HepG2 (cell line): ENCODE results near the gene CLDN20. TPM values are rescaled to one million over a fixed set of nuclear protein-coding genes. Genes with fewer than 3 reads are reported as not detected.

ENCODE experiments used
- ARID2 ChIP-seq: sonication (generic); formaldehyde crosslinking; IDR thresholded peaks from 2 replicates; pipeline ENCODE4 v1.8.1; 2022; ENCODE audit warnings: mild to moderate bottlenecking, missing genetic modification reagents, borderline replicate concordance
- ARNT2 ChIP-seq: sonication (generic); formaldehyde crosslinking; IDR thresholded peaks from 2 replicates; pipeline ENCODE4 v1.8.0; 2022; ENCODE audit warnings: mild to moderate bottlenecking, low read depth, missing genetic modification reagents, moderate library complexity
- CREM ChIP-seq, 2 experiments: sonication (generic) in 1 of 2; formaldehyde crosslinking in 1 of 2; IDR thresholded peaks; 2 replicates each; pipeline versions ENCODE4 v1.4.0 to v1.6.1; 2016 to 2020; ENCODE audit warnings: antibody characterized with exemption in 1 of 2, mild to moderate bottlenecking in 1 of 2, missing genetic modification reagents in 1 of 2
- GABPB1 ChIP-seq: IDR thresholded peaks from 2 replicates; pipeline ENCODE4 v1.6.1; 2016; ENCODE audit warnings: mild to moderate bottlenecking, missing genetic modification reagents, moderate library complexity, missing compliant biosample characterization
- GZF1 ChIP-seq: sonication (generic); formaldehyde crosslinking; IDR thresholded peaks from 2 replicates; pipeline ENCODE4 v1.5.1; 2020; ENCODE audit warnings: mild to moderate bottlenecking, missing genetic modification reagents
- RFXANK ChIP-seq: IDR thresholded peaks from 2 replicates; pipeline ENCODE4 v1.6.1; 2016
- TEAD3 ChIP-seq: optimal IDR thresholded peaks from 2 replicates; pipeline ENCODE3; 2016; ENCODE audit warnings: borderline replicate concordance
- ZBTB3 ChIP-seq: sonication (generic); formaldehyde crosslinking; IDR thresholded peaks from 2 replicates; pipeline ENCODE4 v1.4.0; 2020; ENCODE audit warnings: low read depth, mild to moderate bottlenecking, moderate library complexity, missing genetic modification reagents, borderline replicate concordance
- ZC3H4 ChIP-seq: sonication (generic); formaldehyde crosslinking; IDR thresholded peaks from 2 replicates; pipeline ENCODE4 v1.4.0; 2020; ENCODE audit warnings: missing genetic modification reagents, borderline replicate concordance
- ZNF530 ChIP-seq: sonication (generic); formaldehyde crosslinking; IDR thresholded peaks from 2 replicates; pipeline ENCODE4 v1.5.0; 2020; ENCODE audit warnings: low read depth, mild to moderate bottlenecking, missing genetic modification reagents
- polyA plus RNA-seq, 8 experiments: library from polyadenylated mRNA; depleted of rRNA in 3 of 8; stranded (reverse) in 7 of 8; unstranded in 1 of 8; fragments of >200 nt; fragmentation: Illumina TruSeq in 4 of 8; extraction: Trizol in 4 of 8; gene quantifications; 2 replicates each; pipeline versions ENCODE4 v1.2.1 to v1.2.3, GENCODE V29; 2011 to 2016; ENCODE audit warnings: low read depth in 4 of 8, missing spikeins in 1 of 8, mixed read lengths in 1 of 8; ENCODE audit not compliant: insufficient read depth in 1 of 8
- total RNA-seq, 5 experiments: library from RNA; depleted of rRNA; stranded (reverse); fragments of >200 nt; fragmentation: Illumina TruSeq; extraction: Trizol; gene quantifications; 2 replicates each; pipeline ENCODE4 v1.2.3, GENCODE V29; 2016; ENCODE audit warnings: low read depth in 1 of 5
- TF ChIP-seq, protein P1 (sequence below): sonication (generic); formaldehyde crosslinking; IDR thresholded peaks from 2 replicates; pipeline ENCODE4 v1.4.0; 2020; ENCODE audit warnings: mild to moderate bottlenecking, missing genetic modification reagents
- TF ChIP-seq, protein P2 (sequence below): sonication (generic); formaldehyde crosslinking; IDR thresholded peaks from 2 replicates; pipeline ENCODE4 v1.5.0; 2020; ENCODE audit warnings: mild to moderate bottlenecking, missing genetic modification reagents, borderline replicate concordance
- TF ChIP-seq, protein P3 (sequence below): sonication (generic); formaldehyde crosslinking; IDR thresholded peaks from 2 replicates; pipeline ENCODE4 v1.5.0; 2020; ENCODE audit warnings: mild to moderate bottlenecking, missing genetic modification reagents, moderate library complexity

The CLDN20 gene
- total and polyA plus RNA-seq, 2 of the 13 experiments (the other 11 are each of a cell fraction or from before 2014, with no cell fraction given) = not detected

DNA sequence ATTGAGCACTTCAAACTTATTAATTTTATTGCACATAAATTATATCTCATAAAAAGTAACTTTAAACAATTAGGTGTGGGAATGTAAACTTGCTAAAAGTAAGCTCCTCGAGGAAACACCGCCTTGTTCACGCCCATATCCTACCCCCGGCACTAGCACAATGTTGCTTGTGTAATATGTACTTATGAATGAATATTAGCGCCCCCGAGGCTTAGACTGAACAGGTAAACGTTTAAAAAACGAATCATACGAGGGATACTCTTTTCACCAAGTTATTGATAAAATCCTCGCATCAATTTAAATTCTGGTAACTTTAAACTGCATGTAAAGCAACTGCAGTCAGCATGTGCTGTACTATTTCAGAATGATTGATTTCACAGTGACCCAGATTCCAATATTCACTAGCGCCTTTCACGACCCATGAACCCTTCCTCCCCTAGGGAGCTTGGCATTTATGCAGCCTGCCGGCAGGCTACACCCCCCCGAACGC is 49.8 kb downstream of the CLDN20 start (continued):
- TF ChIP-seq, protein P1, sequence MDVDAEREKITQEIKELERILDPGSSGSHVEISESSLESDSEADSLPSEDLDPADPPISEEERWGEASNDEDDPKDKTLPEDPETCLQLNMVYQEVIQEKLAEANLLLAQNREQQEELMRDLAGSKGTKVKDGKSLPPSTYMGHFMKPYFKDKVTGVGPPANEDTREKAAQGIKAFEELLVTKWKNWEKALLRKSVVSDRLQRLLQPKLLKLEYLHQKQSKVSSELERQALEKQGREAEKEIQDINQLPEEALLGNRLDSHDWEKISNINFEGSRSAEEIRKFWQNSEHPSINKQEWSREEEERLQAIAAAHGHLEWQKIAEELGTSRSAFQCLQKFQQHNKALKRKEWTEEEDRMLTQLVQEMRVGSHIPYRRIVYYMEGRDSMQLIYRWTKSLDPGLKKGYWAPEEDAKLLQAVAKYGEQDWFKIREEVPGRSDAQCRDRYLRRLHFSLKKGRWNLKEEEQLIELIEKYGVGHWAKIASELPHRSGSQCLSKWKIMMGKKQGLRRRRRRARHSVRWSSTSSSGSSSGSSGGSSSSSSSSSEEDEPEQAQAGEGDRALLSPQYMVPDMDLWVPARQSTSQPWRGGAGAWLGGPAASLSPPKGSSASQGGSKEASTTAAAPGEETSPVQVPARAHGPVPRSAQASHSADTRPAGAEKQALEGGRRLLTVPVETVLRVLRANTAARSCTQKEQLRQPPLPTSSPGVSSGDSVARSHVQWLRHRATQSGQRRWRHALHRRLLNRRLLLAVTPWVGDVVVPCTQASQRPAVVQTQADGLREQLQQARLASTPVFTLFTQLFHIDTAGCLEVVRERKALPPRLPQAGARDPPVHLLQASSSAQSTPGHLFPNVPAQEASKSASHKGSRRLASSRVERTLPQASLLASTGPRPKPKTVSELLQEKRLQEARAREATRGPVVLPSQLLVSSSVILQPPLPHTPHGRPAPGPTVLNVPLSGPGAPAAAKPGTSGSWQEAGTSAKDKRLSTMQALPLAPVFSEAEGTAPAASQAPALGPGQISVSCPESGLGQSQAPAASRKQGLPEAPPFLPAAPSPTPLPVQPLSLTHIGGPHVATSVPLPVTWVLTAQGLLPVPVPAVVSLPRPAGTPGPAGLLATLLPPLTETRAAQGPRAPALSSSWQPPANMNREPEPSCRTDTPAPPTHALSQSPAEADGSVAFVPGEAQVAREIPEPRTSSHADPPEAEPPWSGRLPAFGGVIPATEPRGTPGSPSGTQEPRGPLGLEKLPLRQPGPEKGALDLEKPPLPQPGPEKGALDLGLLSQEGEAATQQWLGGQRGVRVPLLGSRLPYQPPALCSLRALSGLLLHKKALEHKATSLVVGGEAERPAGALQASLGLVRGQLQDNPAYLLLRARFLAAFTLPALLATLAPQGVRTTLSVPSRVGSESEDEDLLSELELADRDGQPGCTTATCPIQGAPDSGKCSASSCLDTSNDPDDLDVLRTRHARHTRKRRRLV = no peak
- TF ChIP-seq ZNF530 (CRISPR knock-in tag) (no peak), ARNT2 (CRISPR knock-in tag) (no peak), TEAD3 (CRISPR knock-in tag) (peak; percentile 17), GABPB1 (CRISPR knock-in tag) (no peak), CREM (IDR thresholded peaks at IDR 0.05) (peak; percentile 17; the same call in 1 of the 2 replicates), CREM (CRISPR knock-in tag; IDR thresholded peaks at IDR 0.05) (no peak), ARID2 (CRISPR knock-in tag) (0 out of 2 replicates have a peak, but pooled peaks have one; percentile 28), RFXANK (CRISPR knock-in tag) (no peak), GZF1 (CRISPR knock-in tag) (peak; percentile 22; the same call in 1 of the 2 replicates), ZC3H4 (CRISPR knock-in tag) (peak; percentile 51; the same call in 1 of the 2 replicates), ZBTB3 (CRISPR knock-in tag) (0 out of 2 replicates have a peak, but pooled peaks have one; percentile 6)
- TF ChIP-seq, protein P2, sequence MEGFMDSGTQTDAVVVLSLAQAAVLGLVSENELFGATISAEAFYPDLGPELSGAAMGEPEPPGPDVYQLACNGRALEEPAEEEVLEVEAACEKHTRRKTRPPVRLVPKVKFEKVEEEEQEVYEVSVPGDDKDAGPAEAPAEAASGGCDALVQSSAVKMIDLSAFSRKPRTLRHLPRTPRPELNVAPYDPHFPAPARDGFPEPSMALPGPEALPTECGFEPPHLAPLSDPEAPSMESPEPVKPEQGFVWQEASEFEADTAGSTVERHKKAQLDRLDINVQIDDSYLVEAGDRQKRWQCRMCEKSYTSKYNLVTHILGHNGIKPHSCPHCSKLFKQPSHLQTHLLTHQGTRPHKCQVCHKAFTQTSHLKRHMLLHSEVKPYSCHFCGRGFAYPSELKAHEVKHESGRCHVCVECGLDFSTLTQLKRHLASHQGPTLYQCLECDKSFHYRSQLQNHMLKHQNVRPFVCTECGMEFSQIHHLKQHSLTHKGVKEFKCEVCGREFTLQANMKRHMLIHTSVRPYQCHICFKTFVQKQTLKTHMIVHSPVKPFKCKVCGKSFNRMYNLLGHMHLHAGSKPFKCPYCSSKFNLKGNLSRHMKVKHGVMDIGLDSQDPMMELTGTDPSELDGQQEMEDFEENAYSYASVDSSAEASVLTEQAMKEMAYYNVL = no peak
- TF ChIP-seq, protein P3, sequence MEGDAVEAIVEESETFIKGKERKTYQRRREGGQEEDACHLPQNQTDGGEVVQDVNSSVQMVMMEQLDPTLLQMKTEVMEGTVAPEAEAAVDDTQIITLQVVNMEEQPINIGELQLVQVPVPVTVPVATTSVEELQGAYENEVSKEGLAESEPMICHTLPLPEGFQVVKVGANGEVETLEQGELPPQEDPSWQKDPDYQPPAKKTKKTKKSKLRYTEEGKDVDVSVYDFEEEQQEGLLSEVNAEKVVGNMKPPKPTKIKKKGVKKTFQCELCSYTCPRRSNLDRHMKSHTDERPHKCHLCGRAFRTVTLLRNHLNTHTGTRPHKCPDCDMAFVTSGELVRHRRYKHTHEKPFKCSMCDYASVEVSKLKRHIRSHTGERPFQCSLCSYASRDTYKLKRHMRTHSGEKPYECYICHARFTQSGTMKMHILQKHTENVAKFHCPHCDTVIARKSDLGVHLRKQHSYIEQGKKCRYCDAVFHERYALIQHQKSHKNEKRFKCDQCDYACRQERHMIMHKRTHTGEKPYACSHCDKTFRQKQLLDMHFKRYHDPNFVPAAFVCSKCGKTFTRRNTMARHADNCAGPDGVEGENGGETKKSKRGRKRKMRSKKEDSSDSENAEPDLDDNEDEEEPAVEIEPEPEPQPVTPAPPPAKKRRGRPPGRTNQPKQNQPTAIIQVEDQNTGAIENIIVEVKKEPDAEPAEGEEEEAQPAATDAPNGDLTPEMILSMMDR (CRISPR knock-in tag) = 0 out of 2 replicates have a peak, but pooled peaks have one; percentile 2
- TF ChIP-seq, all 625 proteins: peak for 38
